ENCODE results near the gene CD300LD.
"Not testable (repeated sequence)": the region's sequence is repeated elsewhere in the genome, so short reads cannot be mapped to it uniquely, and the experiment has no call there.

Gene CD300LD

GRCh38 chr17:74592087-74592990 lies at the start of gene CD300LD:
CD300LD (minus strand) TSS chr17:74592283; CDS start chr17:74592202, 81 bp downstream.
- no peak for DNase-seq (ENCODE audit: low read depth in 3 of 3, low spot score in 1 of 3)

- no peak for DNase-seq (ENCODE audit: low read depth in 3 of 3, low spot score in 1 of 3)
Observed at GRCh38 chr17:74641224-74641957, 49.3 kb upstream of the CD300LD start.

- no peak for DNase-seq (ENCODE audit: low read depth in 3 of 3, low spot score in 1 of 3)
Observed at GRCh38 chr17:74639704-74640151, 47.6 kb upstream of the CD300LD start.

GRCh38 chr17:74637926-74638325 lies 45.8 kb upstream of the CD300LD start:
- no peak for DNase-seq (ENCODE audit: low read depth in 3 of 3, low spot score in 1 of 3)

- no peak for DNase-seq (ENCODE audit: low read depth in 3 of 3, low spot score in 1 of 3)
Observed at GRCh38 chr17:74637265-74637664, 45.2 kb upstream of the CD300LD start.

- not testable (repeated sequence) for DNase-seq (ENCODE audit: low read depth in 3 of 3, low spot score in 1 of 3)
Observed at GRCh38 chr17:74636541-74637085, 44.5 kb upstream of the CD300LD start.

- no peak for DNase-seq (ENCODE audit: low read depth in 3 of 3, low spot score in 1 of 3)
Observed at GRCh38 chr17:74635418-74635817, 43.3 kb upstream of the CD300LD start.

GRCh38 chr17:74633326-74633725 lies 41.2 kb upstream of the CD300LD start:
- DNase-seq (ENCODE audit: low read depth in 3 of 3, low spot score in 1 of 3) = no peak

- DNase-seq (ENCODE audit: low read depth in 3 of 3, low spot score in 1 of 3) = no peak
Observed at GRCh38 chr17:74632617-74633016, 40.5 kb upstream of the CD300LD start.

GRCh38 chr17:74631468-74632450 lies 39.7 kb upstream of the CD300LD start:
- DNase-seq (ENCODE audit: low read depth in 3 of 3, low spot score in 1 of 3) = no peak

GRCh38 chr17:74630251-74630650 lies 38.2 kb upstream of the CD300LD start:
- DNase-seq (ENCODE audit: low read depth in 3 of 3, low spot score in 1 of 3) = not testable (repeated sequence)

- no peak for DNase-seq (ENCODE audit: low read depth in 3 of 3, low spot score in 1 of 3)
Observed at GRCh38 chr17:74625661-74626060, 33.6 kb upstream of the CD300LD start.

- no peak for DNase-seq (ENCODE audit: low read depth in 3 of 3, low spot score in 1 of 3)
Observed at GRCh38 chr17:74624131-74624530, 32.0 kb upstream of the CD300LD start.

- no peak for DNase-seq (ENCODE audit: low read depth in 3 of 3, low spot score in 1 of 3)
Observed at GRCh38 chr17:74623693-74624093, 31.6 kb upstream of the CD300LD start, which contains the start of gene CD300E. CD300E (minus strand) TSS chr17:74623738; CDS start chr17:74623621, 117 bp downstream.

GRCh38 chr17:74619077-74619673 lies 27.1 kb upstream of the CD300LD start:
- DNase-seq (ENCODE audit: low read depth in 3 of 3, low spot score in 1 of 3) = no peak

GRCh38 chr17:74618451-74618850 lies 26.4 kb upstream of the CD300LD start:
- no peak for DNase-seq (ENCODE audit: low read depth in 3 of 3, low spot score in 1 of 3)

GRCh38 chr17:74616696-74617095 lies 24.6 kb upstream of the CD300LD start:
- no peak for DNase-seq (ENCODE audit: low read depth in 3 of 3, low spot score in 1 of 3)

GRCh38 chr17:74612046-74612445 lies 20.0 kb upstream of the CD300LD start:
- no peak for DNase-seq (ENCODE audit: low read depth in 3 of 3, low spot score in 1 of 3)

GRCh38 chr17:74610108-74610507 lies 18.0 kb upstream of the CD300LD start:
- DNase-seq (ENCODE audit: low read depth in 3 of 3, low spot score in 1 of 3) = no peak

GRCh38 chr17:74608511-74608910 lies 16.4 kb upstream of the CD300LD start:
- DNase-seq (ENCODE audit: low read depth in 3 of 3, low spot score in 1 of 3) = no peak

Measured in stimulated activated CD4-positive, alpha-beta T cell treated with anti-CD3 and anti-CD28 coated beads, TNF-alpha, amount 100 ng/mL, for 1 hour (primary cell).